A673 (cell line): Measurements from ENCODE around the gene SAPCD1. TPM values are rescaled to one million over a fixed set of nuclear protein-coding genes. Genes with fewer than 3 reads are reported as not detected.
A peak's percentile ranks its signal among the peaks of the same experiment; 100 is the strongest.

Experiments used
- BruUV-seq: library from RNA; stranded (reverse); fragments of 400-500 nt; replicated peaks from 2 replicates; lab custom pipeline; 2021; lab: Mats Ljungman, UMichigan
- CTCF ChIA-PET: fragments of 300-600 bp; sonication (Branson Sonifier 250); formaldehyde crosslinking; loops from one replicate; lab custom pipeline; 2022; ENCODE audit warnings: antibody characterized with exemption; lab: Charles Lee
- POLR2A ChIA-PET: fragments of 300-600 bp; sonication (Branson Sonifier 250); formaldehyde crosslinking; loops from one replicate; lab custom pipeline; 2022; ENCODE audit warnings: antibody characterized with exemption; ENCODE audit not compliant: low non-redundant PET; lab: Charles Lee
- DNase-seq: peaks from one replicate; pipeline ENCODE4 v3.0.0-alpha.2; 2015; ENCODE audit warnings: low spot score
- H3K27ac ChIP-seq: fragments of 200-600 bp; sonication (generic); 2 replicates; pipeline ENCODE4 v1.5.1; 2016; ENCODE audit warnings: mixed run types, low read depth, mild to moderate bottlenecking, mixed read lengths, antibody characterized with exemption, low read length; ENCODE audit not compliant: poor library complexity, severe bottlenecking
- H3K27me3 ChIP-seq: fragments of 200-600 bp; sonication (generic); replicated peaks from 2 replicates; pipeline ENCODE4 v1.6.1; 2017; ENCODE audit warnings: mixed run types, low read depth, mild to moderate bottlenecking, mixed read lengths, antibody characterized with exemption, low read length; ENCODE audit not compliant: insufficient read depth, poor library complexity
- H3K36me3 ChIP-seq: fragments of 200-600 bp; sonication (generic); 2 replicates; pipeline ENCODE4 v1.6.1; 2016; ENCODE audit warnings: mixed run types, mild to moderate bottlenecking, mixed read lengths, antibody characterized with exemption, low read length; ENCODE audit not compliant: insufficient read depth, poor library complexity, severe bottlenecking
- H3K4me1 ChIP-seq: fragments of 200-600 bp; sonication (generic); 2 replicates; pipeline ENCODE4 v1.6.1; 2017; ENCODE audit warnings: mixed run types, mild to moderate bottlenecking, mixed read lengths, antibody characterized with exemption, low read length; ENCODE audit not compliant: insufficient read depth, poor library complexity, severe bottlenecking
- H3K4me3 ChIP-seq: fragments of 200-600 bp; sonication (generic); 2 replicates; pipeline ENCODE4 v1.5.1; 2016; ENCODE audit warnings: low read depth, mixed run types, mild to moderate bottlenecking, mixed read lengths, low read length; ENCODE audit not compliant: poor library complexity, severe bottlenecking
- H3K9me3 ChIP-seq: fragments of 200-600 bp; sonication (generic); 2 replicates; pipeline ENCODE4 v1.6.1; 2016; ENCODE audit warnings: mixed run types, low read depth, mild to moderate bottlenecking, mixed read lengths, antibody characterized with exemption, low read length; ENCODE audit not compliant: poor library complexity, severe bottlenecking
- CTCF ChIP-seq: fragments of 300-800, 200-600 bp; sonication (generic); conservative IDR thresholded peaks from 2 replicates; pipeline ENCODE4 v1.5.1; 2017; ENCODE audit warnings: low read depth, mild to moderate bottlenecking, antibody characterized with exemption, low read length, moderate library complexity, mixed read lengths
- EZH2 ChIP-seq: fragments of 200-600 bp; sonication (generic); IDR thresholded peaks from 2 replicates; pipeline ENCODE4 v1.6.1; 2017; ENCODE audit warnings: borderline replicate concordance, low read depth, mild to moderate bottlenecking, mixed read lengths, antibody characterized with exemption, low read length; ENCODE audit not compliant: poor library complexity, severe bottlenecking
- intact Hi-C: fragments of 100-400 bp; cut with micrococcal nuclease; formaldehyde crosslinking; loops from one replicate; pipeline ENCODE4 v1.10.0; 2022; ENCODE audit not compliant: unreplicated experiment
- total RNA-seq: library from RNA; stranded (reverse); gene quantifications from 2 replicates; pipeline ENCODE4 v1.2.3, GENCODE V29; 2021

Gene SAPCD1
- total RNA-seq, 1 experiment from 2014 or later, result 9.9 TPM

- ChIA-PET CTCF (interaction anchor here (1.3 kb wide), 1 partner anchor 12 kb away, joined by 3 read pairs; the partner anchor contains the start of gene LSM2), POLR2A (interaction anchor here (0.6 kb wide), 1 partner anchor 20 kb away, joined by 4 read pairs; the partner anchor contains the start of genes HSPA1A and HSPA1L)
- H3K27ac ChIP-seq, result peak overlapping the region; percentile 99
- peak; percentile 69 for DNase-seq
- H3K36me3 ChIP-seq, result peaks cover 52% of the 10 kb centered on the region
- TF ChIP-seq EZH2 (no peak), CTCF (no peak)
- H3K9me3 ChIP-seq, result no peaks in the 10 kb centered on the region
- no peaks in the 10 kb centered on the region for H3K27me3 ChIP-seq
- peaks cover 11% of the 10 kb centered on the region for H3K4me1 ChIP-seq
- no TSS peak for BruUV-seq
- H3K4me3 ChIP-seq, result peak overlapping the region; percentile 84
- intact Hi-C loops, result loop anchor here (5.0 kb wide), 2 partner anchors 37 to 58 kb away; partner anchors contain the start of gene CLIC1
Observed at GRCh38 chr6:31794866-31795615, 32.6 kb downstream of the SAPCD1 start.

- H3K4me3 ChIP-seq, result peak within 1 kb of the TSS; percentile 84
- ChIA-PET POLR2A (interaction anchor here (0.6 kb wide), 1 partner anchor 19 kb away, joined by 4 read pairs; the partner anchor contains the start of genes HSPA1A and HSPA1L), CTCF (interaction anchor here (0.7 to 1.3 kb wide), 3 partner anchors 11 to 175 kb away, joined by 3 to 6 read pairs (median 5); partner anchors contain the start of gene LSM2)
- H3K27ac ChIP-seq, result peak within 1 kb of the TSS; percentile 99
- DNase-seq, result peak; percentile 90
- TF ChIP-seq EZH2 (no peak), CTCF (peak; percentile 74)
- peaks cover 44% of the 10 kb centered on the region for H3K36me3 ChIP-seq
- H3K27me3 ChIP-seq, result no peaks in the 10 kb centered on the region
- intact Hi-C loops, result no loop called here
- H3K4me1 ChIP-seq, result peaks cover 11% of the 10 kb centered on the region
- no peaks in the 10 kb centered on the region for H3K9me3 ChIP-seq
- BruUV-seq, result no TSS peak
Observed at GRCh38 chr6:31795616-31796298, 33.3 kb downstream of the SAPCD1 start, which contains the start of gene VARS1. Gene VARS1 (minus strand): TSS chr6:31795752. CDS start chr6:31795217, 535 bp downstream.

GRCh38 chr6:31796993-31797385 is 34.5 kb downstream of the SAPCD1 start:
- ChIA-PET POLR2A (no interaction called here), CTCF (interaction anchor here (1.2 kb wide), 1 partner anchor 17 kb away, joined by 5 read pairs; no protein-coding TSS in a partner anchor)
- H3K27me3 ChIP-seq, result no peaks in the 10 kb centered on the region
- intact Hi-C loops, result no loop called here
- peak overlapping the region; percentile 99 for H3K27ac ChIP-seq
- H3K4me1 ChIP-seq, result peaks cover 11% of the 10 kb centered on the region
- no peak overlapping the region for H3K4me3 ChIP-seq
- no peak for DNase-seq
- no TSS peak for BruUV-seq
- H3K9me3 ChIP-seq, result no peaks in the 10 kb centered on the region
- no peak for TF ChIP-seq CTCF
- TF ChIP-seq EZH2, result no peak
- H3K36me3 ChIP-seq, result peaks cover 38% of the 10 kb centered on the region
